HG02610 (cell line): ENCODE measurements around the gene HEATR1.
"Not testable (repeated sequence)": the region's sequence is repeated elsewhere in the genome, so short reads cannot be mapped to it uniquely, and the experiment has no call there.

Experiments
- ATAC-seq: cut with Tn5 transposase; IDR thresholded peaks from one replicate; pipeline ENCODE4 v1.9.1; 2021; ENCODE audit warnings: mild to moderate bottlenecking, moderate library complexity; ENCODE audit not compliant: unreplicated experiment

HEATR1 gene

GRCh38 chr1:236603991-236604904 lies at the start of gene HEATR1:
HEATR1 (minus strand) TSS chr1:236604516; CDS start chr1:236604095, 421 bp downstream.
- peak; percentile 95 for ATAC-seq

GRCh38 chr1:236645016-236645680 lies 40.8 kb upstream of the HEATR1 start:
- ATAC-seq: no peak

- ATAC-seq: no peak
Measured at GRCh38 chr1:236642763-236643162, 38.4 kb upstream of the HEATR1 start.

- ATAC-seq: no peak
Measured at GRCh38 chr1:236639686-236640085, 35.4 kb upstream of the HEATR1 start.

GRCh38 chr1:236638945-236639344 lies 34.6 kb upstream of the HEATR1 start:
- ATAC-seq: no peak

GRCh38 chr1:236636017-236636416 lies 31.7 kb upstream of the HEATR1 start:
- no peak for ATAC-seq

- ATAC-seq: no peak
Measured at GRCh38 chr1:236627727-236628408, 23.6 kb upstream of the HEATR1 start.

GRCh38 chr1:236623371-236624166 lies 19.3 kb upstream of the HEATR1 start:
- no peak for ATAC-seq

- ATAC-seq: no peak
Measured at GRCh38 chr1:236622407-236622806, 18.1 kb upstream of the HEATR1 start.

- no peak for ATAC-seq
Measured at GRCh38 chr1:236619398-236619797, 15.1 kb upstream of the HEATR1 start.

GRCh38 chr1:236618507-236618906 lies 14.2 kb upstream of the HEATR1 start:
- no peak for ATAC-seq

- no peak for ATAC-seq
Measured at GRCh38 chr1:236615399-236616148, 11.3 kb upstream of the HEATR1 start.

- ATAC-seq: no peak
Measured at GRCh38 chr1:236612349-236612748, 8.0 kb upstream of the HEATR1 start.

- ATAC-seq: no peak
Measured at GRCh38 chr1:236608930-236609726, 4.8 kb upstream of the HEATR1 start.

- ATAC-seq: not testable (repeated sequence)
Measured at GRCh38 chr1:236607597-236607996, 3.3 kb upstream of the HEATR1 start.

- ATAC-seq: peak; percentile 8
Measured at GRCh38 chr1:236604905-236605806, 840 bp upstream of the HEATR1 start.

GRCh38 chr1:236602171-236602570 lies 2.1 kb downstream of the HEATR1 start:
- no peak for ATAC-seq

GRCh38 chr1:236590553-236591150 lies 13.7 kb downstream of the HEATR1 start:
- no peak for ATAC-seq
